AG04449 (cell line): Measurements from ENCODE around the gene CYB5A.

Experiments
- CTCF ChIA-PET: fragments of 350-600 bp; formaldehyde crosslinking; extraction: SDS; loops from one replicate; lab custom pipeline; 2021; ENCODE audit warnings: antibody characterized with exemption; lab: Yijun Ruan, JAX
- POLR2A ChIA-PET: fragments of 400-600, 350-600 bp; formaldehyde crosslinking; extraction: SDS; loops from one replicate; lab custom pipeline; 2020; ENCODE audit warnings: antibody characterized with exemption, inconsistent platforms; lab: Yijun Ruan, JAX
- DNase-seq: peaks from one replicate; pipeline ENCODE4 v3.0.0-alpha.2; 2010; ENCODE audit warnings: low read depth, low spot score
- H3K4me3 ChIP-seq: 2 replicates; pipeline ENCODE4 v1.5.1; 2011; ENCODE audit warnings: low read depth, mild to moderate bottlenecking, control low read depth, low read length
- TF ChIP-seq, protein P1 (sequence below): IDR thresholded peaks from one replicate; pipeline ENCODE4 v1.5.1; 2011; ENCODE audit warnings: mild to moderate bottlenecking, moderate library complexity, low read length, control low read depth, inconsistent platforms; ENCODE audit not compliant: insufficient read depth; ENCODE audit errors: missing control alignments

The CYB5A gene

DNA sequence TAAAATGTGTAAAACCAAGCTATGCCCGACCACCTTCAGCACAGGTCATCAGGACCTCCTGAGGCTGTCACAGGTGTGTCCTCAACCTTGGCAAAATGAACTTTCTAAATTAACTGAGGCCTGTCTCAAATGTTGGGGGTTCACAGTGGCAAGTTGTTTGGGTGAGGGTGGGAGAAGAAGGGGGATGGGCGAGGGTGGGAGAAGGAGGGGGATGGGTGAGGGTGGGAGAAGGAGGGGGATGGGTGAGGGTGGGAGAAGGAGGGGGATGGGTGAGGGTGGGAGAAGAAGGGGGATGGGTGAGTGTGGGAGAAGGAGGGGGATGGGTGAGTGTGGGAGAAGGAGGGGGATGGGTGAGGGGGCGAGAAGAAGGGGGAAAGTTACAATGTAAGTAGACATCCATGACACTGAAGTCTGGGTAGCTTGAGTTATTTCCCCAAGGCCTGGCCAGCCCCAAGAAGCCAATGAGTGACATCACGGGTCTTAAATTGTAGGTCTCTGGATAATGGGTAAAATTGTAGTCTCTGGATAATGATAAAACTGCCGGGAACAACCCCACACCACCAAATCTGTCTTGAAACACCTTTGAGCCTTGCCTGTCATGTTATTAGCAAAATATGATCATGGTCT, 87.1 kb downstream of the CYB5A start:
- ChIA-PET POLR2A (no interaction called here), CTCF (interaction anchor here (1.3 kb wide), 1 partner anchor 347 kb away, joined by 4 read pairs; no protein-coding TSS in a partner anchor)
- no peak overlapping the region for H3K4me3 ChIP-seq
- TF ChIP-seq, protein P1, sequence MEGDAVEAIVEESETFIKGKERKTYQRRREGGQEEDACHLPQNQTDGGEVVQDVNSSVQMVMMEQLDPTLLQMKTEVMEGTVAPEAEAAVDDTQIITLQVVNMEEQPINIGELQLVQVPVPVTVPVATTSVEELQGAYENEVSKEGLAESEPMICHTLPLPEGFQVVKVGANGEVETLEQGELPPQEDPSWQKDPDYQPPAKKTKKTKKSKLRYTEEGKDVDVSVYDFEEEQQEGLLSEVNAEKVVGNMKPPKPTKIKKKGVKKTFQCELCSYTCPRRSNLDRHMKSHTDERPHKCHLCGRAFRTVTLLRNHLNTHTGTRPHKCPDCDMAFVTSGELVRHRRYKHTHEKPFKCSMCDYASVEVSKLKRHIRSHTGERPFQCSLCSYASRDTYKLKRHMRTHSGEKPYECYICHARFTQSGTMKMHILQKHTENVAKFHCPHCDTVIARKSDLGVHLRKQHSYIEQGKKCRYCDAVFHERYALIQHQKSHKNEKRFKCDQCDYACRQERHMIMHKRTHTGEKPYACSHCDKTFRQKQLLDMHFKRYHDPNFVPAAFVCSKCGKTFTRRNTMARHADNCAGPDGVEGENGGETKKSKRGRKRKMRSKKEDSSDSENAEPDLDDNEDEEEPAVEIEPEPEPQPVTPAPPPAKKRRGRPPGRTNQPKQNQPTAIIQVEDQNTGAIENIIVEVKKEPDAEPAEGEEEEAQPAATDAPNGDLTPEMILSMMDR: no peak
- DNase-seq: no peak

DNA sequence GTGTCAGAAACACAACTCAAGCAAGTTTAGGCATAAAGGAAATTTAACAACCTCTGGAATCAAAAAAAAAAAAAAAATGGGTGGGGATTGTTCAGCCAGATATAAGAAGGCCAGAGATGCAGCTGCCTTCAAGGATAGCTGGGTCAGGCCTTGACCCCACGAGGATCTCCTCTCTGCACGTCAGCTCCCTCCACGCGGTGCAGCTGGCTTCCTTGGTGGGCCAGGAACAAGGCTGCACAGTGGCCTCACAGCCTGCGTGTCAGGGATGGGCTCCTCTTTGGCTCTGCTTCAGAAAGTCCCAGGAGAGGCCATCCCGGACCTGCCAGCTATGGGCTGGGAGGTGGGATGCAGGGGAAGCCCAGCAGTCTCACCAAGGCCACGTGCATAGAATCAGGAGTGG, 88.0 kb downstream of the CYB5A start:
- ChIA-PET POLR2A (no interaction called here), CTCF (interaction anchor here (1.1 to 1.3 kb wide), 2 partner anchors 11 to 348 kb away, joined by 3 to 4 read pairs; no protein-coding TSS in a partner anchor)
- TF ChIP-seq, protein P1: no peak
- no peak overlapping the region for H3K4me3 ChIP-seq
- DNase-seq: no peak
